ENCODE measurements around the gene TNFAIP2.
"Not testable (repeated sequence)": the region's sequence is repeated elsewhere in the genome, so short reads cannot be mapped to it uniquely, and the experiment has no call there.

Gene TNFAIP2

DNA sequence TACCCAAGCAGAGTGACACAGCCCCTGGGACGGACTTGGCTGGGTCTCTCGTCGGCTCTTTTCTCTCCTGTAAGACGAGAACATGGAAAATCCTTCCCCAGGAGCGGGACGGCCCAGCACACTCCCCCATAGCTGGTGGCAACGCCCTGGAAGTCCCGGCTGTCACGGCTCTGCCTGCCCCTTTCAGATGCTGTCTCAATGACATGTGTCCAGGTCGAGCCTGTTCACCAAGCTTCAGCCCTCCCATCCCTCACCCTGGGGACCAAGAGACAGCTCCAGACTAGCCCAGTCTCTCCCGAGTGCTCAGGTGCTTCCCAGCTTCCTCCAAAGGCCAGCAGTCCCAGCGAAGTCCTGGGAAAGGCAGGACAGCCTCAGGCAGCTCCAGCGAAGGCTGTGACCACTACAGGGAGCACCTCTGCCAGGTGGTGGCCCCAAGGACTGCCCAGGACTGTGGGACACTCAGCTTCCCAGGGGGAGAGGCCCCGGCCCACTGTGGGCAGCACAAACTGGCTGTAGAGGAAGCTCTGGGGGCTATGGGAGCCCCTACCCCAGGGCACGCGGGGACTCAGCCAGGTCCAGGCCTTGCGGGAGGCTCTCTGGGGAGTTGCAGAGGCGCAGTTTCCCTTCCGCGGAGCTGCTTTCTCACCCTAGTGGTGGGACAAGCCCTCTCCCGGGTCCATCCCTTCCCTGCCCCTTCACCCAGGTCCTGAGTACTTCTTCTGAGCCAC is 33.6 kb downstream of the TNFAIP2 start:
- DNase-seq = no peak

DNA sequence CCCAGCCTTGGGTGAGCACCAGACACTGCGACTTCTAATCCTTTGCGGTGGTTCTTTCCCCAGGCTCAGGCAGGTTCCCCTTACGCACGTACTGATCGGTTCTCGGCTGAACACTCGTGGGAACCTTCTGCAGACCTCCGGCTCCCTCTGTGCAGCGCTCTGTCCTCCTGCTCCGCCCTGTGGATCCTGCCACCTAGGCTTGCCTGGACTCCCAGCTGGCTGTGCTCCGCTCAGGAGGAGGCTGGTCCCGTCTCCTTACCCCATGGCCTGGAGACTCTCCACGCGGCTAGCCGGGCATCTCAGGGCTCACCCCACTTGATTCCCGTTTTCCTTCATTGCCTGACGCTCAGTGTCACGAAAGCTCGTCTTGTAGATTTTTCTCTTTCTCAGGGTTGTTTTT is 34.7 kb downstream of the TNFAIP2 start:
- no peak for DNase-seq

GRCh38 chr14:103158688-103159087 is 35.4 kb downstream of the TNFAIP2 start:
- DNase-seq = no peak

- no peak for DNase-seq
Observed at GRCh38 chr14:103160321-103161053, 37.2 kb downstream of the TNFAIP2 start.

GRCh38 chr14:103161054-103161397 is 37.8 kb downstream of the TNFAIP2 start:
- no peak for DNase-seq

DNA sequence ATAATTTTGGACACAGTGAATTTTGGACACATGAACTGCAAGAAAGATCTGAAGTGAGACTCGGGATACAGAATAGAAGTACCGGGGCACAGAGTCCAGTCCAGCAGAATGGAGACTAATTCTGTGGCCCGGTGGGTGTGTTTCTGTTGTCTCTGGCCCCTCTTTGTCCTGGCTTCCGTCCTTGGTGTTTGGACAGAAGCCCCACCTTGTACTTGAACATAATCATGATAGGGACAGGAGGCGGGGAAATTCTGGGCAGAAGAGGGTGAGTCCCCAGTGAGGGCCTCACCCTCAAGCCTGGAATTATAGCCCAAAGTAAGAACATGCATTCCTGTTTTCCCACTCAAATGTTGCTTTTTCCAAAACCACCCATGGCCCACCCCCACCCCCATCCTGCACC is 39.9 kb downstream of the TNFAIP2 start:
- peak; percentile 32 for DNase-seq

GRCh38 chr14:103164006-103164405 is 40.7 kb downstream of the TNFAIP2 start:
- DNase-seq = peak; percentile 23

DNA sequence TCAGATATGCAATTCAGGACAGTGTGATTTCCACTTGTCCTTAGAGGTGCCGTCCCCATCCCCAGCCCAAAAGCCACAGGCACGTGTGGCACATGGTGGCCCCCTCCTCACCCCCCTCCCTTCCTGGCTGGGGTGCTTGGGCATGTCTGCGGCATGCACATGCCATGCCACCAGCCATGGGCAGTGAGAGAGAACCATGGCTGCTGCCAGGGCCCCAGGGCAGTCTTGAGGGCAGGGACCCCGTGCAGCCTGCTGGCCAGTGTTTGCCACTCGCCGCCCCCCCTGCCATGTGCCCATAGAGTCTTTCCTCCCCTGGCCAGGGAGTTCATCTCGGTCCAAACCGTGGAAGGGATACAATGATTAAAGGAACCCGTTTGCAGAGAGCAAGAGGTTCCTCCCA is 41.5 kb downstream of the TNFAIP2 start:
- peak; percentile 29 for DNase-seq

DNA sequence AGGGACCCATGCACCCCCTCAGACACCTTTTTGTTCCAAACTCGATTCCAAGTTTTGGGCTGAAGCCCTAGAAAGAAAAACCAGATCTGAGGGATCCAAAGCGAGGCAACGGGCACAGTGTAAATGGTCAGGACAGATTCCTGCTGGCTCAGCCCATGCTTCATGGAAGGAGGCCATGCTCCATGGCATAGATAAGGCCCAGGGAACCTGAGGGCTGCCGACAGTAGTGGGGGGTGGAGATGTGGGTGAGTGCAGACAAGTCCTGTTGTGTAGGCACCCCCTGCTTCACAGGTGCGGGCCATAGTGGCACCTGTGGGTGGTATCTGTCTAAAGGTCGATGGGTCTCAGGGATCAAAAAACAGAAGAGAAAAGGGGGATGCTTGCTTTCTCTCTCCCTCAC is 42.1 kb downstream of the TNFAIP2 start:
- DNase-seq = peak; percentile 5

DNA sequence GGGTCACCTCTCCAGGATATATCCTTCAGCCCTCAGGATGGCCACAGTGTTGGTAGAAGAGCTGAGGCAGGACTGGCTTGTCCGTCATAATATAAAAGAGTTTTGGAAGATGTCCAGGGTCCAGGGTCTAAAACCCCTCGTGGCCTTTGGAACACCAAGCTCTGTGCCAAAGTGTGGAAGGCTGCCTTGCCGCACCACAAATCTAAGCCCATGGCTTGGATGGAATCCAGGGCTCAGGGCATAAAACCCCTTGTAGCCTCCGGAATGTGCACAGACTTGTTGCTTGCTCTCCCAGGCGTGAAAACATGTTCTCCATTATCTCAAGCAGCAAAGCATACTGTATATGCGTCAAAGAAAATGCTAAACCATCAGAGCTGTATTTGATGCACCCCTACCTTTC is 46.7 kb downstream of the TNFAIP2 start:
- peak; percentile 4 for DNase-seq

- not testable (repeated sequence) for DNase-seq
Observed at GRCh38 chr14:103171206-103171605, 47.9 kb downstream of the TNFAIP2 start.

GRCh38 chr14:103172921-103173320 is 49.7 kb downstream of the TNFAIP2 start:
- no peak for DNase-seq

GRCh38 chr14:103173887-103174286 is 50.6 kb downstream of the TNFAIP2 start:
- not testable (repeated sequence) for DNase-seq

- not testable (repeated sequence) for DNase-seq
Observed at GRCh38 chr14:103176176-103176575, 52.9 kb downstream of the TNFAIP2 start.

DNA sequence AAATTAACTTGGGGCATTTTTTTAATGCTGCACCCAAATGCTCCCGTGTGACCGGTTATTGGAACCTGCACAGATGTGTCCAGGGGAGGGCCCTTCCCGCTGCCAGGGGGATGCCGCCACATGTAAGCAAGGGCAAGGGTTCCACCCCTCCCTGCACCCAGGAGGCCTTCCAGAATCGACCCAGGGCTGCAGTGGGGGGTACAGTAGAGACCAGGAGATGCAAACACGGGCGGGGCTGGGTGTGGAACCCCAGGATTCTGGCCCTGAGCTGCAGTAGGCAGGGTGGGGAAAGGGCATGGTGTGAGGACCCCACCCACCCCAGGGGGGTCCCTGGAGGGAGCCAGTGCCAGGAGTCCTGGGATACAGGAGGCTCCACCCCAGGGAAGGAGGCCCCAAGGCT is 54.1 kb downstream of the TNFAIP2 start:
- DNase-seq = no peak

DNA sequence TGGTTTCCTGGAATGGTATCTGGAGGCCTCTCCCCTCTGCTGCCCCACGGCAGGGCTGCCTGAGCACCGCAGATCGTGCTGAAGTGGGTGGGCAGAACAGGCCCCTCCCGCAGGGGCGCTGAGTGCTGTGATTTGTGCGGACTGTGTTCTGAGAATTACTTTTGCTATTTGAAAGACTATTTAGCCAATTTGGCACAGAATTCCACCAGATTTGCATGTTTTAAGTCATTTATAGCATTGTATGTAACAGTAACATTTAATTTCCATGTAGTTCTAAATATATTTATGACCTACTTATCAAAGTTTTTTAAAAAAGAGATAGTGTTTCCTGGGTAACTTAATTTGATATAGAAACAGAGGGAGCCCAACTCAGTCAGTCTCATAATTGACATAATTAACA is 55.3 kb downstream of the TNFAIP2 start:
- DNase-seq = no peak

- DNase-seq = no peak
Observed at GRCh38 chr14:103179094-103179493, 55.8 kb downstream of the TNFAIP2 start.

- no peak for DNase-seq
Observed at GRCh38 chr14:103180331-103180730, 57.1 kb downstream of the TNFAIP2 start.

- DNase-seq = no peak
Observed at GRCh38 chr14:103184046-103184445, 60.8 kb downstream of the TNFAIP2 start.

DNA sequence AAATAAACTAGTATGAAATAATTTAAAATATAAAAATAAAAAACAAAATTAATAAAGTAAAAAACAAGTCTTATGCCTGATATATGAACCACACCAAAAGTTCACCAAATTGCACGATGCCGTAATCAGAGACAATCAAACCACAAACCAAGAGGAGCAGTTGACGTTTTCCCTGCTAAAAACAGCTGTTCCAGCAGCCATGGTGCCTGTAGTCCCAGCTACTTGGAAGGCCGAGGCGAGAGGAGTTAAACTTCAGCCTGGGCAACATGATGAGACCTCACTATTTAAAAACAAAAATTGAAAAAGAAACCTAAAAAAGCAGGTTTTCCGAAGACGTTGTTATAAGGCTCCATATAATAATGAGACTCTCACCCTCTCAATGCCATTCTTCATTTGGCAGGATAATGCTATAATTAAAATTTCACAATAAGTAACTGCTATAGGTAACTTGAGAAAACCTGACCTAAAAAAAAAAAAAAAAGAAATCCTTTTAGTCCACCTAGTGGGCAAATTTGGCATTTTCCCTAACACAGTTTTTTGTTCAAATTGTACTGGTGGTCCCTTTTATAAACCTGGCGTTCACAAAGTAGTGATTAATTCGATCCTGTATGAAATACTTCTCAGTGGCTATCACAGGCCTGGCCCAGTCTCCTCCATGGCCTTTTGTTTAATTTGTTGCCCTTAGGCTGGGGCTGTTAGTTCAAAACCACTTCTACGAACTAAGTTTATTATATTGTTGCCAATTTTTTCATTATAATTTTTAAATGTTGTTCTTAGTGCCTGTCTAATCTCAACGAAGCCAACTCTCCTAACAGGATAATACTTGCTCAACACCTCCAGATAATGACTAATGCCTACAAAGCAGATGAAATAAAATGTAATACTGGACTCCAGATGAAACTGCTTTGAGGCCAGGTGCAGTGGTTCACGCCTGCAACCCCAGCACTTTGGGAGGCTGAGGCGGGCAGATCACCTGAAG is 62.1 kb downstream of the TNFAIP2 start:
- DNase-seq = no peak

DNA sequence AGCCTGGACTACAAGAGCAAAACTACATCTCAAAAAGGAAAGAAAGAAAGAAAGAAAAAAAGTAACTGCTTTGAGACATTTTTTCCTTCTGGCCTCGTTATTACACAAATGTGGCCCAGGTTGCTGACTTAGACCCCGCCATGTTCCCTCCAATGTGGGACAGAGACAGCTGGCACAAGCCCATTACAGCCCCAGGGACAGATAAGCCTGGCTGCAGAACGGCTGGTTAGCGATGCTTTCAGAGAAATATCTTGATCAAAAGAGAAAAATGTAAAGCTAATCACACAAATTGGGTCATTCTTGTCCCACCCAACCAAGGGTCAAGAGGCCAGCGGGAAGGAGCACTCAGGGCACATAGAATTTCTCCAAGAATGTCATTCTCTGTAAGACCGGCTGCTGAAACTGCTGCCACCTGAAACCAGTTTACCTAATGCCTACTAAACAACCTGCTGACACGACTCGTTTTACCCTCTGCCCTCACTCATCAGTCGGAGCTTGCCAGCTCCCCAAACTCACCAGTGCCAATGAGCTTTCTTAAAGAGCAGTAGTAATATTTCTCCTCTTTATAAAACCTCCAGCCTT is 63.1 kb downstream of the TNFAIP2 start:
- no peak for DNase-seq
